ENCODE measurements around the gene WDR1.

WDR1 gene

DNA sequence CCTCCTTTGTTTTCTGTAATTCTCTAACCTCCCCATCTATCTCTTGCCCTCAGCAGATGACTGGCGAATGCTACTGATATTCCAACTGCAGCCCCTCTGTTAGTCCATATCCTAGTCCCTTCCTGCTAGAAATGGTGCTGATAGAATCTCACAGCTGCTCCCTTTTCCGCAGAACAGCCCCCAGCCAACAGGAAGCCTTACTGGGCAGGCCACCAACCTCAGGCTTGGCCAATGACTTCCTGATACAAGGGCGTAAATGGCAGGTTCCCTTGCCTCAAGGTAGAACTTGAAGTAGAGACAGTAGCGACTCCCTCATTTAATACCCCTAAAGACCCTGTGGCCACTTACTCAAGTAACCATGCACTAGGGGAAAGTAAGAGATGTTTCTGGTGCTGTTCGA is 68.6 kb downstream of the WDR1 start:
- H3K27ac ChIP-seq (ENCODE audit: low read depth, low read length), result no peak overlapping the region
- H3K79me1 ChIP-seq (ENCODE audit: low read length), result no peaks in the 10 kb centered on the region
- no peak overlapping the region for H2BK12ac ChIP-seq (ENCODE audit: low read length)
- no peaks in the 10 kb centered on the region for H3K27me3 ChIP-seq (ENCODE audit: insufficient read depth, low read length)
- no peak overlapping the region for H2AFZ ChIP-seq (ENCODE audit: insufficient read depth, low read length, poor library complexity)
- no peak overlapping the region for H3K14ac ChIP-seq (ENCODE audit: low read length)
- H2BK120ac ChIP-seq (ENCODE audit: insufficient read depth, low read length, poor library complexity), result no peak overlapping the region
- no peak overlapping the region for H3K4me2 ChIP-seq (ENCODE audit: low read length)
- H3K23ac ChIP-seq (ENCODE audit: low read length), result no peak overlapping the region
- H4K12ac ChIP-seq (ENCODE audit: low read depth, low read length), result no peak overlapping the region
- DNase-seq, result no peak
- H3K79me2 ChIP-seq (ENCODE audit: control insufficient read depth, insufficient read depth, low read length, poor library complexity), result no peaks in the 10 kb centered on the region
- no peak overlapping the region for H4K91ac ChIP-seq (ENCODE audit: low read depth, low read length)
- no peaks in the 10 kb centered on the region for H3K36me3 ChIP-seq (ENCODE audit: control insufficient read depth in 1 of 2, insufficient read depth in 2 of 2, low read length in 2 of 2)
- H2BK5ac ChIP-seq (ENCODE audit: low read depth, low read length, poor library complexity), result no peak overlapping the region
- no peak overlapping the region for H4K8ac ChIP-seq (ENCODE audit: low read depth, low read length)
- WGBS (ENCODE audit: extremely low coverage, insufficient coverage, insufficient read length), result no CpG with 5 or more reads among the region's 5 CpGs
- H3K4me1 ChIP-seq (ENCODE audit: control insufficient read depth in 1 of 2, insufficient read depth in 2 of 2, low read length in 2 of 2), result peaks cover 8 to 17% of the 10 kb centered on the region in 2 experiments
- no peak overlapping the region for H3K4ac ChIP-seq (ENCODE audit: low read depth, low read length)
- no peak overlapping the region for H3K9ac ChIP-seq (ENCODE audit: low read length)
- no peak overlapping the region for H3K18ac ChIP-seq (ENCODE audit: low read length)
- no peak overlapping the region for H3K4me3 ChIP-seq (ENCODE audit: low read depth, low read length)
- H2AK5ac ChIP-seq (ENCODE audit: low read length), result no peak overlapping the region
- no peaks in the 10 kb centered on the region for H3K9me3 ChIP-seq (ENCODE audit: insufficient read depth, low read depth, low read length)

DNA sequence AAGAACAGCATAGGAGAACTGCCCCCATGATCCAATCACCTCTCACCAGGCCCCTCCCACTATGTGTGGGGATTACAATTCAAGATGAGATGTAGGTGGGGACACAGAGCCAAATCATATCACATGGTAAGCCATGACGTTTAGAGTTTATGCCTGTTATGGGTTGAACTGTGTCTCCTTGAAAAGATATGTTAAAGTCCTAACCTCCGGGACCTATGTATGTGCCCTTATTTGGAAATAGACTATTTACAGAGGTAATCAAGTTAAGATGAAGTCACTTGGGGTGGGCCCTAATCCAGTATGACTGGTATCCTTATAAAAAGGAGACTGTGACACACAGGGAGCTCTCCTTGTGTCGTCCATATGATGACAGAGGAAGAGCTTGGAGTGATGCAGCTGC is 70.1 kb downstream of the WDR1 start:
- Histone ChIP-seq H2BK5ac (ENCODE audit: low read depth, low read length, poor library complexity) (no peak overlapping the region), H3K4me3 (ENCODE audit: low read depth, low read length) (no peak overlapping the region), H3K9me3 (ENCODE audit: insufficient read depth, low read depth, low read length) (no peaks in the 10 kb centered on the region), H3K79me1 (ENCODE audit: low read length) (no peaks in the 10 kb centered on the region), H3K18ac (ENCODE audit: low read length) (no peak overlapping the region), H2AFZ (ENCODE audit: insufficient read depth, low read length, poor library complexity) (no peak overlapping the region), H2BK120ac (ENCODE audit: insufficient read depth, low read length, poor library complexity) (no peak overlapping the region), H3K4me2 (ENCODE audit: low read length) (no peak overlapping the region), H3K79me2 (ENCODE audit: control insufficient read depth, insufficient read depth, low read length, poor library complexity) (no peaks in the 10 kb centered on the region), H2BK12ac (ENCODE audit: low read length) (no peak overlapping the region), H3K36me3 (ENCODE audit: control insufficient read depth in 1 of 2, insufficient read depth in 2 of 2, low read length in 2 of 2) (no peaks in the 10 kb centered on the region), H3K9ac (ENCODE audit: low read length) (no peak overlapping the region), H3K4ac (ENCODE audit: low read depth, low read length) (no peak overlapping the region), H3K4me1 (ENCODE audit: control insufficient read depth in 1 of 2, insufficient read depth in 2 of 2, low read length in 2 of 2) (peaks cover 8 to 17% of the 10 kb centered on the region in 2 experiments), H3K23ac (ENCODE audit: low read length) (no peak overlapping the region), H3K27me3 (ENCODE audit: insufficient read depth, low read length) (no peaks in the 10 kb centered on the region), H3K14ac (ENCODE audit: low read length) (no peak overlapping the region), H4K8ac (ENCODE audit: low read depth, low read length) (no peak overlapping the region), H3K27ac (ENCODE audit: low read depth, low read length) (no peak overlapping the region), H4K12ac (ENCODE audit: low read depth, low read length) (no peak overlapping the region), H4K91ac (ENCODE audit: low read depth, low read length) (no peak overlapping the region), H2AK5ac (ENCODE audit: low read length) (no peak overlapping the region)
- no CpG with 5 or more reads among the region's 3 CpGs for WGBS (ENCODE audit: extremely low coverage, insufficient coverage, insufficient read length)
- DNase-seq, result no peak

DNA sequence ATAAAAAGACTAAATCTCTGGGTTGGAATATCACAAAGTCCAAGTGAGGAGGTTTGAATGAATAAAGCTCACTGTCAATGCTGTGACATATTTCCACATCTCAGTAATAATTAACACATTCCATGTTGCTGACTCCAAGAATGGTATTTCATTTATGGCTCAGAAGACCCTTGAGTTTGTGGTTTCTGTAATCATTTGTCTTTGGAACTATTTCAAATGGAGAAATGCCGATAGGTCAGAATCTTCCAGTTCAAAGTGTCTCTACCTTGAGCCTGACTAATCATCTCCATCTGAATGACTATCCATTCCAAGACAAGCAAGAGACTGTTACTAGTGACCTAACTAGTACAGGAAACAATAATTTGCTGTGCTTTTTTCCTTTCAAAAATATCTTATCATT is 71.1 kb downstream of the WDR1 start:
- Histone ChIP-seq H2AK5ac (ENCODE audit: low read length) (no peak overlapping the region), H2BK12ac (ENCODE audit: low read length) (no peak overlapping the region), H4K8ac (ENCODE audit: low read depth, low read length) (no peak overlapping the region), H3K36me3 (ENCODE audit: control insufficient read depth in 1 of 2, insufficient read depth in 2 of 2, low read length in 2 of 2) (no peaks in the 10 kb centered on the region), H3K79me1 (ENCODE audit: low read length) (no peaks in the 10 kb centered on the region), H3K4me2 (ENCODE audit: low read length) (no peak overlapping the region), H2BK120ac (ENCODE audit: insufficient read depth, low read length, poor library complexity) (no peak overlapping the region), H4K91ac (ENCODE audit: low read depth, low read length) (no peak overlapping the region), H4K12ac (ENCODE audit: low read depth, low read length) (no peak overlapping the region), H3K4me1 (ENCODE audit: control insufficient read depth in 1 of 2, insufficient read depth in 2 of 2, low read length in 2 of 2) (peaks cover 8 to 13% of the 10 kb centered on the region in 2 experiments), H3K79me2 (ENCODE audit: control insufficient read depth, insufficient read depth, low read length, poor library complexity) (no peaks in the 10 kb centered on the region), H3K14ac (ENCODE audit: low read length) (no peak overlapping the region), H3K4ac (ENCODE audit: low read depth, low read length) (no peak overlapping the region), H2AFZ (ENCODE audit: insufficient read depth, low read length, poor library complexity) (no peak overlapping the region), H3K23ac (ENCODE audit: low read length) (no peak overlapping the region), H2BK5ac (ENCODE audit: low read depth, low read length, poor library complexity) (no peak overlapping the region), H3K4me3 (ENCODE audit: low read depth, low read length) (no peak overlapping the region), H3K27me3 (ENCODE audit: insufficient read depth, low read length) (no peaks in the 10 kb centered on the region), H3K9ac (ENCODE audit: low read length) (no peak overlapping the region), H3K27ac (ENCODE audit: low read depth, low read length) (no peak overlapping the region), H3K18ac (ENCODE audit: low read length) (no peak overlapping the region), H3K9me3 (ENCODE audit: insufficient read depth, low read depth, low read length) (no peaks in the 10 kb centered on the region)
- WGBS (ENCODE audit: extremely low coverage, insufficient coverage, insufficient read length), result no CpG with 5 or more reads among the region's 1 CpG
- peak in 1 of 2 donors; percentile 60 for DNase-seq

DNA sequence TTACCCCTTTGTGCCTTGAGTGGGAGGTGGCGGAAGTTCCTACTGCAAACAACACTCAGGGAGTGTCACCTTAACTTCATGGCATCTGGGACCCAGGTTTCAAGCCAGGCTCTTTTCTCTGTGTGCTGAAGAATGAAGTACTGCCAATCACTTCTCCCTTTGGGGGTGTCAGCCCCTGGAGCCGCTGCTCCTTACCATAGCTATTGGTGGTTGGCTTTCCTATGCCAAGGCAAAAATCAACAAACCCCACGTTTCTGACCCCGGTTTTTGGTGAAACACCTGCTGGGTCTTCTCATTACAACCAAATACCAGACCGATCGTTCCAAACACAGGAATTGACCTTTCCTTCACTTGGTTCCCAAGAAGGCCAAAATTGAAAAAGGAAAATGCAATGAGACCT is 75.6 kb downstream of the WDR1 start:
- Histone ChIP-seq H4K91ac (ENCODE audit: low read depth, low read length) (no peak overlapping the region), H4K12ac (ENCODE audit: low read depth, low read length) (no peak overlapping the region), H2BK120ac (ENCODE audit: insufficient read depth, low read length, poor library complexity) (no peak overlapping the region), H3K4me1 (ENCODE audit: control insufficient read depth in 1 of 2, insufficient read depth in 2 of 2, low read length in 2 of 2) (no peaks in the 10 kb centered on the region), H3K4ac (ENCODE audit: low read depth, low read length) (no peak overlapping the region), H3K79me2 (ENCODE audit: control insufficient read depth, insufficient read depth, low read length, poor library complexity) (no peaks in the 10 kb centered on the region), H3K9ac (ENCODE audit: low read length) (no peak overlapping the region), H2BK12ac (ENCODE audit: low read length) (no peak overlapping the region), H2AK5ac (ENCODE audit: low read length) (no peak overlapping the region), H3K23ac (ENCODE audit: low read length) (no peak overlapping the region), H3K79me1 (ENCODE audit: low read length) (no peaks in the 10 kb centered on the region), H3K4me3 (ENCODE audit: low read depth, low read length) (no peak overlapping the region), H3K18ac (ENCODE audit: low read length) (no peak overlapping the region), H3K27ac (ENCODE audit: low read depth, low read length) (no peak overlapping the region), H3K9me3 (ENCODE audit: insufficient read depth, low read depth, low read length) (no peaks in the 10 kb centered on the region), H3K27me3 (ENCODE audit: insufficient read depth, low read length) (no peaks in the 10 kb centered on the region), H4K8ac (ENCODE audit: low read depth, low read length) (no peak overlapping the region), H3K14ac (ENCODE audit: low read length) (no peak overlapping the region), H2BK5ac (ENCODE audit: low read depth, low read length, poor library complexity) (no peak overlapping the region), H2AFZ (ENCODE audit: insufficient read depth, low read length, poor library complexity) (no peak overlapping the region), H3K36me3 (ENCODE audit: control insufficient read depth in 1 of 2, insufficient read depth in 2 of 2, low read length in 2 of 2) (no peaks in the 10 kb centered on the region), H3K4me2 (ENCODE audit: low read length) (no peak overlapping the region)
- no CpG with 5 or more reads among the region's 6 CpGs for WGBS (ENCODE audit: extremely low coverage, insufficient coverage, insufficient read length)
- DNase-seq, result no peak
